ENCODE results near the gene BST1.

Gene BST1, protein sequence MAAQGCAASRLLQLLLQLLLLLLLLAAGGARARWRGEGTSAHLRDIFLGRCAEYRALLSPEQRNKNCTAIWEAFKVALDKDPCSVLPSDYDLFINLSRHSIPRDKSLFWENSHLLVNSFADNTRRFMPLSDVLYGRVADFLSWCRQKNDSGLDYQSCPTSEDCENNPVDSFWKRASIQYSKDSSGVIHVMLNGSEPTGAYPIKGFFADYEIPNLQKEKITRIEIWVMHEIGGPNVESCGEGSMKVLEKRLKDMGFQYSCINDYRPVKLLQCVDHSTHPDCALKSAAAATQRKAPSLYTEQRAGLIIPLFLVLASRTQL

GRCh38 chr4:15702941-15703403 is at the start of gene BST1:
TSS of gene BST1 (plus strand) at chr4:15703065. CDS start at chr4:15703145, 80 bp downstream.
- no peak for TF ChIP-seq POLR2A (IDR thresholded peaks at IDR 0.05; ENCODE audit: low read depth, low read length)
- no peak for DNase-seq (ENCODE audit: insufficient read length, low spot score)
- FAIRE-seq = no peak

GRCh38 chr4:15653420-15653819 is 49.4 kb upstream of the BST1 start:
- TF ChIP-seq POLR2A (IDR thresholded peaks at IDR 0.05; ENCODE audit: low read depth, low read length) = no peak
- DNase-seq (ENCODE audit: insufficient read length, low spot score) (no peak), FAIRE-seq (no peak)

DNA sequence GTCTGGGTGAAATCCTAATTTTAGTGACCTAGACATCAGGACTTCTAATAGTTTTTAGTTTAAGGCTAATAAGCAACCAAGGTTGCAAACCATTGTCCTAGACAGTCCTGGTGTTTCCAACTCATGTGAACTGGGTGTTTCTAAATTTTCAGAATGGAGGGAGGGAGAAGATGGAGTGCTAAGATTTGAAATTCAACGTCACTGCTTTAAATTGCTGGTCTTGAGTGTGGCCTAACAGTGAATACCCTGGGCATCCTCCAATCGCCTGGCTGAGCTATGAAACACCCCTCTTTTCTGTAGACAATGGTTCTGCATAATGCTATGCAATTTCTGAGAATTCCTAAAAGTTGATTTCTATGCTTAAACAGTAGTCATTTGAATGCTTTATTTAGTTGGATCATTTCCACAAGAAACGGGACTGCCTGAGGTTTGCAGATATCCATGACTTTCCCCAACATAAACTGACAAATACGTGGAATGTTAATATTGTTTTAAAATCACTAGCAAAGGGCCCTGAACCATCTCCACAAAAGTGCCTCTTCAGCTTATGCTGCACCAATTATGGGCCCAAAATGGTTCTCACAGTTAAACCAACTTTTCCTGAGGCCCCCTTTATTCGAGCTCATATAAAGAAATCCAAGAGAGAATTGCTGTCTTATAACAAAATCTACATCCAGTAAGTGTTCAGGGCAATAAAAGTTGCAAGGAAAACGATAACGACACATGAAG is 48.8 kb upstream of the BST1 start:
- no peak for TF ChIP-seq POLR2A (IDR thresholded peaks at IDR 0.05; ENCODE audit: low read depth, low read length)
- no peak for DNase-seq (ENCODE audit: insufficient read length, low spot score)
- no peak for FAIRE-seq

DNA sequence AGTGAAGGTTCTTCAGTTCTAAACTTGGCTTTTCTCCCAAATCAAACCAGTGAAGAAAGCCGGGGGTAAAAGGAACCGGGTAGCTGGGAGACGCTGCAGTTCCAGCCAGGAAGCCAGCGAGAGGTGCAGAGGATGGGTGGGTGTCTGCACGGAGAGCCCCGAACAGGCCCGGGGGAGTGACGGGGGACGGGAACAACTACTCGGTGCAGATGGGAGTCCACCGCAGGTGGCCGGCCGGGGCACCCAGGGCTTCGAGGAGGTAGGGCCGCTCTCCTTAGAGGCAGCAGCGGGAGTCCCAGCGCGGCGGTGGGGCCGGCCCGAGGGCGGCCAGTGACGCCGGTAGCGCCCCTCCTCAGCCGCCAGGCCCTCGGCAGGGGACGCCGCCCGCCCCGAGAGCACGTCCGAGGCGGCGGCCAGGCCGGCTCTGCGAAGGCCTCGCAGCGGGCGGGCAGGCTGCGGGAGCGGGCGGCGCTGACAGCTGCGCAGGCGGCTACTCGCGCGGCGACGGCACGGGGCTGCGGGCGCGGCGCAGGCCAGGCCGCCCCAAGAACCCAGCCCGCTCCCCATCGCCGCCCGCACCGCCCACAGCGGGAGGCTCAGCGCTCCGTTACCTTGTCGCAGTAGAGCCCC is 48.2 kb upstream of the BST1 start:
- DNase-seq (ENCODE audit: insufficient read length, low spot score) (peak; percentile 3), FAIRE-seq (no peak)
- TF ChIP-seq POLR2A (IDR thresholded peaks at IDR 0.05; ENCODE audit: low read depth, low read length) = no peak

DNA sequence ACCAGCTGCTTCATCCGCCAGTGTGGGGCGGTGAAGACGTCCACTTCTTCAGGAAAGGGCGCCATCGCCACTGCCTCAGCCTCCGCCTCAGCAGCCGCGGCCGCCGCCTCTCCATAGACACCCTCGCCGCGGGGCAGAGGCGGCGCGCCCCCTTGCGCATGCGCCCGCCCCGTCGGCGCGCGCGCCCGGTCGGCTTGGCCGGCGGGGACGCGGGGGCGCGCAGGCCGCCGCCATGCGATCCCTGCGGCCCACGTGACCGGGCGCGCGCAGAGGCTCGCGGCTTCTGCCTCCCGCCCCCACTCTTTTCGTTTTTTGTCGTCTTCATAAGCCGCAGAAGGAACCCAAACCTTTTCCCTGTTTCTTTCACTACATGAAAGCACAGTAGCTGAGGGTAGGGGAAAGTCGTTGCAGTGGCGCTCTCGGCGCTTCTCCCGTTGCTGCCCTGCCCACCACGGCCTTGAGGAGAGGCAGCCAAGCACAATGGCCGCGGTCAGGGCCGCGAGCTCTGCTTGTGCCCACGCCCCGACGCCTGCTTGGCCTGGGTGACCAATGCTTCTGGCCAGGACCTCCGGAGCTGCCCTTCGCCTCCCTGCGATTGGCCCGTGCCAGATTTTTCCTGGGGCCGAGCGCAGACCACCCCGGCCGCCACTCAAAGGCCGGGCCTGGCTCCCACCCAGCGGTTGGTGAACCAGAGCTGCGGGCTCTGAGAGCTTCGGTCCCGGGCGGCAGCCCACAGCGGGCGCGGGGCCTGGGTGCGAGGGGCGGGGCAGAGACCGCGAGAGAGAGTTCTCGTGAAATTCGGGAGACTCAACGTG is 47.4 kb upstream of the BST1 start, which contains the start of gene FBXL5:
Gene FBXL5 (minus strand): TSS at position 135 of the 815 bp plus-strand sequence. CDS start 70 bp downstream, at position 65.
- FAIRE-seq (no peak), DNase-seq (ENCODE audit: insufficient read length, low spot score) (peak; percentile 30)
- TF ChIP-seq POLR2A (IDR thresholded peaks at IDR 0.05; ENCODE audit: low read depth, low read length) = peak; percentile 93

GRCh38 chr4:15656038-15656470 is 46.8 kb upstream of the BST1 start:
- DNase-seq (ENCODE audit: insufficient read length, low spot score) = no peak
- TF ChIP-seq POLR2A (IDR thresholded peaks at IDR 0.05; ENCODE audit: low read depth, low read length) = no peak
- FAIRE-seq = no peak

DNA sequence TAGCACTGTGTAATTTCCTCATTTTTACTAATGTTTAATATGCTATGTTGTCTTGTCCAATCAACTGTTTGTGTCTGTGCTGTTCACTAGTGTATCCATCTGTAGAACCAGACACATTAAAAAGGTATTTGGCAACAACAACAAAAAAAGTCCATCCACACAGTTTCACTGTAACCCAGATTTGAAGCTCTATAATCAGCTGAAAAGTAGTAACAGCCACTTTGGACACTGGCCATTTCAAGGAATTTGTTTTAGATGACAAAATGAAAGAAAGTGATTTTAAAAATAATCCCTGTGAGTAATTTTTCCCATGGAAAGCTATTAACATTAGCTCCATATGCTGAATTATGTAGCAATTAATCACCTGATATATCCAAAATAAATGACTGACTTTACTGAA is 45.5 kb upstream of the BST1 start:
- FAIRE-seq = no peak
- DNase-seq (ENCODE audit: insufficient read length, low spot score) = no peak
- no peak for TF ChIP-seq POLR2A (IDR thresholded peaks at IDR 0.05; ENCODE audit: low read depth, low read length)

GRCh38 chr4:15658136-15658770 is 44.6 kb upstream of the BST1 start:
- no peak for FAIRE-seq
- DNase-seq (ENCODE audit: insufficient read length, low spot score) = no peak
- TF ChIP-seq POLR2A (IDR thresholded peaks at IDR 0.05; ENCODE audit: low read depth, low read length) = no peak

- FAIRE-seq = no peak
- no peak for TF ChIP-seq POLR2A (IDR thresholded peaks at IDR 0.05; ENCODE audit: low read depth, low read length)
- no peak for DNase-seq (ENCODE audit: insufficient read length, low spot score)
Measured at GRCh38 chr4:15658781-15659180, 44.1 kb upstream of the BST1 start.

- FAIRE-seq (no peak), DNase-seq (ENCODE audit: insufficient read length, low spot score) (no peak)
- no peak for TF ChIP-seq POLR2A (IDR thresholded peaks at IDR 0.05; ENCODE audit: low read depth, low read length)
Measured at GRCh38 chr4:15659768-15660570, 42.9 kb upstream of the BST1 start.

DNA sequence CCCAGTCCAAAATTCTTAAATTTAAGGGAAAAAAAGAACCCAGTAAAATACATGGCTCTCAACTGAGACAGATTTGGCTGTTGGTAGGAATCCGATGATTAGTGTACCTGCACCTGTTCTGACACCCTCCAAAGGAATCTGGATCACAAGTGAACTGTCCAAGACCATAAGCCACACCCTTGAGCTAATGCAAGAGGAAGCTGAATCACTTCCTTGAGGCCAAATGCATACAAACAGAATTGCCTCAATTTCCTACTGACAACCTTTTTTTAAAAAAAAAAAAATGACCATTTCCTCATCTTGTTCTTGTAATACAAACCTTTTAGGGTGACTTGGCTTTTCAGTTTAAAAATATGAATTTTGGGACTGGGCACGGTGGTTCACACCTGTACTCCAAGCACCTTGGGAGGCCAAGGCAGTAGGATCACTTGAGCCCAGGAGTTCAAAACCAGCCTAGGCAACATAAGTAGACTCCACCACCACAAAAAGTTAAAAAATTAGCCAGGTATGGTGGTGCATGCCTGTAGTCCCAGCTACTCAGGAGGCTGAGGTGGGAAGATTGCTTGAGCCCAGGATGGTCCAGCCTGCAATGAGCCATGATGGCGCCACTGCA is 37.0 kb upstream of the BST1 start:
- no peak for TF ChIP-seq POLR2A (IDR thresholded peaks at IDR 0.05; ENCODE audit: low read depth, low read length)
- FAIRE-seq (no peak), DNase-seq (ENCODE audit: insufficient read length, low spot score) (no peak)

- no peak for TF ChIP-seq POLR2A (IDR thresholded peaks at IDR 0.05; ENCODE audit: low read depth, low read length)
- DNase-seq (ENCODE audit: insufficient read length, low spot score) = no peak
- FAIRE-seq = no peak
Measured at GRCh38 chr4:15667006-15667405, 35.9 kb upstream of the BST1 start.

Data from H54 (cell line).